Left lung (tissue), 10 donors: Measurements from ENCODE around the gene FKBP15. TPM values are rescaled to one million over a fixed set of nuclear protein-coding genes. Genes with fewer than 3 reads are reported as not detected.
A peak's percentile ranks its signal among the peaks of the same experiment; 100 is the strongest.

Experiments used
- ATAC-seq: fragments of 200-7000 bp; cut with Tn5 transposase; one replicate; pipeline ENCODE4 v1.9.1; 2020; ENCODE audit warnings: moderate library complexity
- DNase-seq, 4 donors: peaks; one replicate each; pipeline ENCODE4 v3.0.0-alpha.2; 2013 to 2020
- H3K27ac ChIP-seq, 2 donors: fragments of 200-600 bp; sonication (generic) in 1 of 2; one replicate each; pipeline versions ENCODE4 v1.5.0 to v1.8.0; 2020 to 2021
- H3K27me3 ChIP-seq, 2 donors: fragments of 200-600 bp; sonication (generic) in 1 of 2; one replicate each; pipeline versions ENCODE4 v1.5.0 to v1.8.0; 2020 to 2021
- H3K36me3 ChIP-seq, 2 donors: fragments of 200-600 bp; sonication (generic) in 1 of 2; one replicate each; pipeline versions ENCODE4 v1.5.0 to v1.8.0; 2020 to 2021
- H3K4me1 ChIP-seq, 2 donors: fragments of 200-600 bp; one replicate each; pipeline ENCODE4 v1.8.0; 2021
- H3K4me3 ChIP-seq, 2 donors: fragments of 200-600 bp; sonication (generic) in 1 of 2; one replicate each; pipeline versions ENCODE4 v1.5.0 to v1.8.0; 2020 to 2021; ENCODE audit warnings: mild to moderate bottlenecking in 1 of 2
- H3K9me3 ChIP-seq, 2 donors: fragments of 200-600 bp; sonication (generic) in 1 of 2; one replicate each; pipeline versions ENCODE4 v1.5.0 to v1.8.0; 2020 to 2021
- intact Hi-C, 2 donors: fragments of 100-400 bp; cut with DNase I; formaldehyde crosslinking; loops; one replicate each; pipeline versions ENCODE4 v1.11.2 to v1.14.2; 2022
- polyA plus RNA-seq, 6 donors: library from polyadenylated mRNA; unstranded; fragments of 120-200 nt; gene quantifications; one replicate each; pipeline ENCODE4 v1.2.1, GENCODE V29; 2013; ENCODE audit not compliant: insufficient read length in 6 of 6
- total RNA-seq, 2 donors: library from RNA; stranded (reverse); fragmentation: NEBNext Ultra II Directional; extraction: Animal tissue kit (Norgen Biotek cat#: 25700); gene quantifications; one replicate each; pipeline ENCODE4 v1.2.1, GENCODE V29; 2021
- TF ChIP-seq, protein P1 (sequence below), 2 donors: fragments of 200-600 bp; sonication (generic) in 1 of 2; IDR thresholded peaks; one replicate each; pipeline versions ENCODE4 v1.5.0 to v1.8.0; 2021; ENCODE audit warnings: antibody characterized with exemption in 2 of 2
- donor health status: DM: no; HTN: yes; CAD: no.
- donor health status: DM: no; HTN: no; CAD: no.

FKBP15 gene
- total and polyA plus RNA-seq, 8 donors, result 30.4 to 55.3 (median 33.2) TPM

DNA sequence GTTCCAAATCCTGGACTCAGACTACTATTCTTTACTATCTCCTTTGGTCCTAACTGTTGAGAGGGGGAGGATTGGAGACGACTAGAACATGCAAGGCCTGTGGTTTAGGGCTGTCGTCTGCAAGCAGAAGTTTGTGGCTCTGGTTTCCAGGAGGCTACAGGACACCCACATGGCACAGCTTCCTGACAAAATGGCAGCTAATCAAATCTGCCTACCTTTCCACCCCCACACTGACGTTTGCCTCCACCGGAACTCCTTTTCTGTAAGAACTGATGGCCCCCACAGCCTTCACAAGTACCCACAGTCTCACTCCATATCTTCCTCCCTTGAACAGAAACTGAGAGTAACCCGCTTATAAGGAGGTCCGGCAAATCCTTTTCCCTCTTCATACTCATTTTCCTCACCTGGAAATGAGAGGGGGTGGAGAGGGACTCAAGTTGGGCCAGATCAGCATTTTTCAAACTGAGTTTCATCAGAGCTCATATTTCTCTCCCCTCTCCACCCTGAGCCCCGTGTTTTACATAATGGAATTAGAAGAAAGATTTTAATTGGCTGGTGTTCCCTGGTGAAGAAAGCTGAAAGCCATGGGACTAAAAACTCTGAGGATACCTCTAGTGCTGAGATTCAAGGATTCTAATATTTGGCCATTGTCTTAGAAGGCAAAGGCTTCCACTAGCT lies 65.0 kb downstream of the FKBP15 start:
- peak; percentile 13 for ATAC-seq

DNA sequence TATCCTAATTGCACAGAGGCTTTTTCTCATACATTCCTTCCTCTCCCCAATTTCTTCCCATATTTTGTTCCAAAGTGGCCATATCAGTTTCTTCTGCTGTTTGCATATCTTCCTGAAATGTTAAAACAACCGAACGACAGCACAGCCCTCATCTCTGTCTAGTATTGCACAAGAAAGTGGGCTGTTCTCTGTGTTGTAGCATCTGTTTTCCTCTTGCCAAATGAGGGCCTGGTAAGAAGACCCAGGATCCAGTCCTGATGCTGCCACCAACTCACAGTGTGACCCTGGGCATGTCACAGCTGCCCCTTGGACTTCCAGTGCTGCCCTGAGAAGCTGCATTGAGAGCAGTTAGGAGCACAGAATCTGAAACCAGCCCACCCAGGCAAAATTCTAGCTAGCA lies 66.1 kb downstream of the FKBP15 start:
- no peaks in the 10 kb centered on the region for H3K27me3 ChIP-seq
- intact Hi-C loops, result no loop called here
- DNase-seq (no peak), ATAC-seq (no peak)
- H3K9me3 ChIP-seq, result no peaks in the 10 kb centered on the region
- TF ChIP-seq, protein P1, sequence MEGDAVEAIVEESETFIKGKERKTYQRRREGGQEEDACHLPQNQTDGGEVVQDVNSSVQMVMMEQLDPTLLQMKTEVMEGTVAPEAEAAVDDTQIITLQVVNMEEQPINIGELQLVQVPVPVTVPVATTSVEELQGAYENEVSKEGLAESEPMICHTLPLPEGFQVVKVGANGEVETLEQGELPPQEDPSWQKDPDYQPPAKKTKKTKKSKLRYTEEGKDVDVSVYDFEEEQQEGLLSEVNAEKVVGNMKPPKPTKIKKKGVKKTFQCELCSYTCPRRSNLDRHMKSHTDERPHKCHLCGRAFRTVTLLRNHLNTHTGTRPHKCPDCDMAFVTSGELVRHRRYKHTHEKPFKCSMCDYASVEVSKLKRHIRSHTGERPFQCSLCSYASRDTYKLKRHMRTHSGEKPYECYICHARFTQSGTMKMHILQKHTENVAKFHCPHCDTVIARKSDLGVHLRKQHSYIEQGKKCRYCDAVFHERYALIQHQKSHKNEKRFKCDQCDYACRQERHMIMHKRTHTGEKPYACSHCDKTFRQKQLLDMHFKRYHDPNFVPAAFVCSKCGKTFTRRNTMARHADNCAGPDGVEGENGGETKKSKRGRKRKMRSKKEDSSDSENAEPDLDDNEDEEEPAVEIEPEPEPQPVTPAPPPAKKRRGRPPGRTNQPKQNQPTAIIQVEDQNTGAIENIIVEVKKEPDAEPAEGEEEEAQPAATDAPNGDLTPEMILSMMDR (IDR thresholded peaks at IDR 0.05), result no peak
- H3K36me3 ChIP-seq, result peaks cover 0 to 32% of the 10 kb centered on the region in 2 donors
- peak overlapping the region in 1 of 2 donors; percentile 76 for H3K27ac ChIP-seq
- peak overlapping the region in 1 of 2 donors; percentile 88 for H3K4me3 ChIP-seq
- H3K4me1 ChIP-seq, result peaks cover 0 to 60% of the 10 kb centered on the region in 2 donors

More for the DNA sequence above, 65.0 kb downstream of the FKBP15 start:
- Histone ChIP-seq H3K27ac (peak overlapping the region in 1 of 2 donors; percentile 76), H3K27me3 (no peaks in the 10 kb centered on the region), H3K4me1 (peaks cover 0 to 55% of the 10 kb centered on the region in 2 donors), H3K36me3 (peaks cover 0 to 43% of the 10 kb centered on the region in 2 donors), H3K9me3 (no peaks in the 10 kb centered on the region), H3K4me3 (no peak overlapping the region)
- intact Hi-C loops, result no loop called here
- DNase-seq, result peak in 1 of 4 donors; percentile 48
- TF ChIP-seq, protein P1 (IDR thresholded peaks at IDR 0.05), result no peak

DNA sequence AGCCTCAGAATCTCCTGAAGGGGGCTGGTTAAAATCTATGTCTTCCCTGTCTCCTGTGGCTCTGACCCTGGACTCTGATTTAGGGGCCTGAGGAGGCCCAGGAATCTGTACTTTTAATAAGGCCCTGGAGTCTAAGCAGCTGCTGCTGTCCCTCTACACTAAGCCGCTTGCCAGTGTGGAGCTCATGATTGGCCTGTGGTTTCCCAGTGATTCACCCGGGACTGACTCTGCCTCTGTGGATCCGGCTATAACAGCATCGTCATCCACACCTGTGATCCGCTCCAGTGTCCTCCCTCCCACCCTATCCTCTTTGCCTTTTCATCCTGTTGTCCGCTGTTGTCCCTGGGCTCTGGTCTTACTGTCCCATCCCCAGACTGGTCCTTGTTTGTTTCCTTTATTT lies 66.6 kb downstream of the FKBP15 start:
- peak overlapping the region in 1 of 2 donors; percentile 88 for H3K4me3 ChIP-seq
- no peaks in the 10 kb centered on the region for H3K27me3 ChIP-seq
- TF ChIP-seq, protein P1 (IDR thresholded peaks at IDR 0.05), result no peak
- no peak for ATAC-seq
- H3K4me1 ChIP-seq, result peaks cover 0 to 65% of the 10 kb centered on the region in 2 donors
- H3K9me3 ChIP-seq, result no peaks in the 10 kb centered on the region
- intact Hi-C loops, result no loop called here
- peak overlapping the region; percentile 30 to 76 for H3K27ac ChIP-seq
- peak in 1 of 4 donors; percentile 52 for DNase-seq
- H3K36me3 ChIP-seq, result peaks cover 0 to 27% of the 10 kb centered on the region in 2 donors

DNA sequence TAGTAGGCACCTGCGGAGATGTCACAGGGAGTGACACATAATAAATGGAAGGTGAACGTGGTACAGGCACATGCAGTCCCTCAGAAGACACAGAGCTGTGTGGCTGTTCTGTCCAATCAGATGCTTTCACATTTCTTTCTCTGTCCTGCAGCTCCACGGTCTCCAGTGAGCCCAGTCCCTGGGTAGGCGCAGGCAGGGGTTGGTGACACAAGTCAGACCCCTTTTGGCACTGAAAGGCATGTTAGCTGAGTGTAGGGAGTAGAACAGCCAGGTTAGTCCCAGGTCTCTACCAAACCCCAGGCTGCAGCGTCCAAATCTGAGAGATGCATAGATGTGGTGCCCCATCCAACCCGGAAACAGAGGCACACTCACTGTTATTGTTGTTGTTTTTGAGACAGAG lies 67.5 kb downstream of the FKBP15 start:
- ATAC-seq (no peak), DNase-seq (no peak)
- H3K27ac ChIP-seq, result peak overlapping the region in 1 of 2 donors; percentile 76
- intact Hi-C loops, result no loop called here
- TF ChIP-seq, protein P1 (IDR thresholded peaks at IDR 0.05), result no peak
- H3K36me3 ChIP-seq, result peaks cover 0 to 19% of the 10 kb centered on the region in 2 donors
- peaks cover 0 to 68% of the 10 kb centered on the region in 2 donors for H3K4me1 ChIP-seq
- H3K27me3 ChIP-seq, result no peaks in the 10 kb centered on the region
- no peaks in the 10 kb centered on the region for H3K9me3 ChIP-seq
- H3K4me3 ChIP-seq, result peak overlapping the region in 1 of 2 donors; percentile 88

DNA sequence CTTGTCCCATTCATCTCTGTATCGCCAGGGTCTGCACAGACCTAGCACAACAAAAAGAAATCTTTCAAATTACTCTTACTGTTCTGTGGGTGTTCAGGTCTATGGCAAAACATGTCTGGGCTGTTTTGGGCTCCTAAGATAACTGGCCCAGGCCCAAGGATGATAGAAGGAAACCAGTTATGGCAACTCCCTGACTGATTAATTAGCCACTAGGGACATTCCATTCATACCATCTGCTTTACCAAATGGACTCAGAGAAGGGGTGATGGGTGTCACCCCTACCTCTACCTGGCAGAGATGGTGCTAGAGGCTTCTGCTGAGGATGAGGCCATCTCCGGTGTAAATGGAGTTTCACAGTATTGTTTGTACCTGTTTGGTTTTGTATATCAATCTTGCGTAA lies 68.4 kb downstream of the FKBP15 start:
- intact Hi-C loops, result no loop called here
- H3K4me1 ChIP-seq, result peaks cover 0 to 68% of the 10 kb centered on the region in 2 donors
- TF ChIP-seq, protein P1 (IDR thresholded peaks at IDR 0.05), result no peak
- no peaks in the 10 kb centered on the region for H3K27me3 ChIP-seq
- peak overlapping the region in 1 of 2 donors; percentile 98 for H3K27ac ChIP-seq
- H3K4me3 ChIP-seq, result peak overlapping the region in 1 of 2 donors; percentile 88
- no peaks in the 10 kb centered on the region for H3K9me3 ChIP-seq
- peaks cover 0 to 10% of the 10 kb centered on the region in 2 donors for H3K36me3 ChIP-seq
- ATAC-seq (no peak), DNase-seq (no peak)
